A673 (cell line): ENCODE data around the gene EPHA5. TPM values are rescaled to one million over a fixed set of nuclear protein-coding genes. Genes with fewer than 3 reads are reported as not detected.

Experiments used
- BruUV-seq: library from RNA; stranded (reverse); fragments of 400-500 nt; replicated peaks from 2 replicates; lab custom pipeline; 2021; lab: Mats Ljungman, UMichigan
- CTCF ChIA-PET: fragments of 300-600 bp; sonication (Branson Sonifier 250); formaldehyde crosslinking; loops from one replicate; lab custom pipeline; 2022; ENCODE audit warnings: antibody characterized with exemption; lab: Charles Lee
- POLR2A ChIA-PET: fragments of 300-600 bp; sonication (Branson Sonifier 250); formaldehyde crosslinking; loops from one replicate; lab custom pipeline; 2022; ENCODE audit warnings: antibody characterized with exemption; ENCODE audit not compliant: low non-redundant PET; lab: Charles Lee
- DNase-seq: peaks from one replicate; pipeline ENCODE4 v3.0.0-alpha.2; 2015; ENCODE audit warnings: low spot score
- H3K27ac ChIP-seq: fragments of 200-600 bp; sonication (generic); 2 replicates; pipeline ENCODE4 v1.5.1; 2016; ENCODE audit warnings: mixed run types, low read depth, mild to moderate bottlenecking, mixed read lengths, antibody characterized with exemption, low read length; ENCODE audit not compliant: poor library complexity, severe bottlenecking
- H3K27me3 ChIP-seq: fragments of 200-600 bp; sonication (generic); replicated peaks from 2 replicates; pipeline ENCODE4 v1.6.1; 2017; ENCODE audit warnings: mixed run types, low read depth, mild to moderate bottlenecking, mixed read lengths, antibody characterized with exemption, low read length; ENCODE audit not compliant: insufficient read depth, poor library complexity
- H3K36me3 ChIP-seq: fragments of 200-600 bp; sonication (generic); 2 replicates; pipeline ENCODE4 v1.6.1; 2016; ENCODE audit warnings: mixed run types, mild to moderate bottlenecking, mixed read lengths, antibody characterized with exemption, low read length; ENCODE audit not compliant: insufficient read depth, poor library complexity, severe bottlenecking
- H3K4me1 ChIP-seq: fragments of 200-600 bp; sonication (generic); 2 replicates; pipeline ENCODE4 v1.6.1; 2017; ENCODE audit warnings: mixed run types, mild to moderate bottlenecking, mixed read lengths, antibody characterized with exemption, low read length; ENCODE audit not compliant: insufficient read depth, poor library complexity, severe bottlenecking
- H3K4me3 ChIP-seq: fragments of 200-600 bp; sonication (generic); 2 replicates; pipeline ENCODE4 v1.5.1; 2016; ENCODE audit warnings: low read depth, mixed run types, mild to moderate bottlenecking, mixed read lengths, low read length; ENCODE audit not compliant: poor library complexity, severe bottlenecking
- H3K9me3 ChIP-seq: fragments of 200-600 bp; sonication (generic); 2 replicates; pipeline ENCODE4 v1.6.1; 2016; ENCODE audit warnings: mixed run types, low read depth, mild to moderate bottlenecking, mixed read lengths, antibody characterized with exemption, low read length; ENCODE audit not compliant: poor library complexity, severe bottlenecking
- EZH2 ChIP-seq: fragments of 200-600 bp; sonication (generic); IDR thresholded peaks from 2 replicates; pipeline ENCODE4 v1.6.1; 2017; ENCODE audit warnings: borderline replicate concordance, low read depth, mild to moderate bottlenecking, mixed read lengths, antibody characterized with exemption, low read length; ENCODE audit not compliant: poor library complexity, severe bottlenecking
- intact Hi-C: fragments of 100-400 bp; cut with micrococcal nuclease; formaldehyde crosslinking; loops from one replicate; pipeline ENCODE4 v1.10.0; 2022; ENCODE audit not compliant: unreplicated experiment
- total RNA-seq: library from RNA; stranded (reverse); gene quantifications from 2 replicates; pipeline ENCODE4 v1.2.3, GENCODE V29; 2021
- TF ChIP-seq, protein P1 (sequence below): fragments of 300-800, 200-600 bp; sonication (generic); conservative IDR thresholded peaks from 2 replicates; pipeline ENCODE4 v1.5.1; 2017; ENCODE audit warnings: low read depth, mild to moderate bottlenecking, antibody characterized with exemption, low read length, moderate library complexity, mixed read lengths

The EPHA5 gene
- total RNA-seq, 1 experiment from 2014 or later, result 6.0 TPM

DNA sequence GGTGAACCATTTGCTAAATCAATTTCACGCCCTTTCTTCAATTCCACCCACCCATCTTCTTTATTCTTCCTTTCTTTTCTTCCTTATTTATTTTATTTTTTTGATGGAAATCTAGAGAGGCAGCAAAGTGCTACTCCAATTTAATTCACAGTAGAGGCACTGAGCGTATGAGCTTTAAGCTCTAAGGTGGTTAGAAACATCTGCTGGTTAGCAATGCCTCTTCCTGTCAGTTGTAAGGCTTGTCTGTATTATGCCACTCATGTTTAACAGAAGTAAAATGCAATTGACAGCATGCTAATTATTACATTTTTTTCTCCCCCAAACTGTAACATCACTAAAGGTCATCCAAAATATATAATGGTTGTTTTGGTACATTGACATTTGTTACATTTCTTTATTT, 103.8 kb downstream of the EPHA5 start:
- Histone ChIP-seq H3K4me3 (no peak overlapping the region), H3K4me1 (peaks cover 27% of the 10 kb centered on the region), H3K36me3 (no peaks in the 10 kb centered on the region), H3K27ac (no peak overlapping the region), H3K9me3 (no peaks in the 10 kb centered on the region), H3K27me3 (no peaks in the 10 kb centered on the region)
- DNase-seq, result peak; percentile 33
- intact Hi-C loops, result no loop called here
- BruUV-seq, result no TSS peak
- TF ChIP-seq, protein P1, sequence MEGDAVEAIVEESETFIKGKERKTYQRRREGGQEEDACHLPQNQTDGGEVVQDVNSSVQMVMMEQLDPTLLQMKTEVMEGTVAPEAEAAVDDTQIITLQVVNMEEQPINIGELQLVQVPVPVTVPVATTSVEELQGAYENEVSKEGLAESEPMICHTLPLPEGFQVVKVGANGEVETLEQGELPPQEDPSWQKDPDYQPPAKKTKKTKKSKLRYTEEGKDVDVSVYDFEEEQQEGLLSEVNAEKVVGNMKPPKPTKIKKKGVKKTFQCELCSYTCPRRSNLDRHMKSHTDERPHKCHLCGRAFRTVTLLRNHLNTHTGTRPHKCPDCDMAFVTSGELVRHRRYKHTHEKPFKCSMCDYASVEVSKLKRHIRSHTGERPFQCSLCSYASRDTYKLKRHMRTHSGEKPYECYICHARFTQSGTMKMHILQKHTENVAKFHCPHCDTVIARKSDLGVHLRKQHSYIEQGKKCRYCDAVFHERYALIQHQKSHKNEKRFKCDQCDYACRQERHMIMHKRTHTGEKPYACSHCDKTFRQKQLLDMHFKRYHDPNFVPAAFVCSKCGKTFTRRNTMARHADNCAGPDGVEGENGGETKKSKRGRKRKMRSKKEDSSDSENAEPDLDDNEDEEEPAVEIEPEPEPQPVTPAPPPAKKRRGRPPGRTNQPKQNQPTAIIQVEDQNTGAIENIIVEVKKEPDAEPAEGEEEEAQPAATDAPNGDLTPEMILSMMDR, result no peak
- ChIA-PET POLR2A (no interaction called here), CTCF (no interaction called here)

DNA sequence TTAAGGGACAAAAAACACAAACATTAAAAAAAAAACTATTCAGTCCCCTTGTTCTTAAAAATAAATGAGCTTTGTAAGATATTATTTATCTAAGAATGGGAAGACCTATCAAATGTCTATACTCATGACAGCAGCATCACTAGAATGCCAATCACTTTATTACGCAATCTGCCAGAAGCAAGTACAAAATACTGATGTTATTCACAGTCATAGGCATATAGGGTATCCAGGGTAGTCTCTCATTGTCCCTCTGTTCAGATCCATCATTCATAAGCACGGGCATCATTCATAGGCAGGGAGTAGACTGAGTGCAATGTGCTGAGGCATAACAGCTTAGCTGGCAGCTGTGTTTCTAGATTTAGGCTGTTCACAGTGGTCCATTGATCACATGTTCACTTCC, 109.1 kb downstream of the EPHA5 start:
- H3K4me3 ChIP-seq, result no peak overlapping the region
- no peak for DNase-seq
- no peaks in the 10 kb centered on the region for H3K27me3 ChIP-seq
- TF ChIP-seq, protein P1, result no peak
- no peak for TF ChIP-seq EZH2
- no peaks in the 10 kb centered on the region for H3K9me3 ChIP-seq
- peaks cover 16% of the 10 kb centered on the region for H3K4me1 ChIP-seq
- no peak overlapping the region for H3K27ac ChIP-seq
- intact Hi-C loops, result no loop called here
- ChIA-PET CTCF (no interaction called here), POLR2A (no interaction called here)
- no TSS peak for BruUV-seq
- H3K36me3 ChIP-seq, result no peaks in the 10 kb centered on the region

DNA sequence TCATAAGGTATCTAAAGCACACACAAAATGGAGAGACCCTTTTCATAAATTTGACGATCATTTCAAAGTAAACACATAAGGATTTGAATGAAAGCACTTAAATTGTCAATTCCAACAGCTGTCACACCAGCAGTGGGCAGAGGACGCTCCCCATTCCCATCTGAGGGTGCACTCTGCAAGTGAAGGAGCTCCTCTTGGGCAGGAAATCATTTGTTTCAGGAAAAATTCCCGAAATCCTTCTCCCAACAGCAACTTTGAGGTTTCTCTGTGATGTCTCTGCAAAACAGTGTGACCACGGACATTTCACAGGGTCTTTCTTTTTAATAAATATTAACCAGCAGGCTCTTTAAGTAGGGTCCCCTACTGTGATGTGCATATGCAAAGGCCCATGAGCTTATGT, 111.0 kb downstream of the EPHA5 start:
- Histone ChIP-seq H3K9me3 (no peaks in the 10 kb centered on the region), H3K36me3 (no peaks in the 10 kb centered on the region), H3K4me3 (no peak overlapping the region), H3K27ac (no peak overlapping the region), H3K27me3 (no peaks in the 10 kb centered on the region), H3K4me1 (peaks cover 11% of the 10 kb centered on the region)
- ChIA-PET POLR2A (no interaction called here), CTCF (no interaction called here)
- BruUV-seq, result no TSS peak
- intact Hi-C loops, result no loop called here
- DNase-seq, result no peak
- TF ChIP-seq, protein P1, result no peak
- no peak for TF ChIP-seq EZH2
